ENCODE data around the gene C2CD2. TPM values are rescaled to one million over a fixed set of nuclear protein-coding genes. Genes with fewer than 3 reads are reported as not detected.
"Not testable (repeated sequence)": the region's sequence is repeated elsewhere in the genome, so short reads cannot be mapped to it uniquely, and the experiment has no call there.

C2CD2 gene
- total and polyA plus RNA-seq, 12 donors, result 175 to 439 (median 284) TPM

- Histone ChIP-seq H3K4me1 (replicated peaks in 1 of 2) (peaks cover 59 to 64% of the 10 kb centered on the region in 2 donors), H3K9me3 (replicated peaks in 1 of 3) (no peaks in the 10 kb centered on the region), H3K4me3 (peak overlapping the region in 2 of 4 donors; percentile 87 to 89), H3K27ac (peak overlapping the region; percentile 81 to 97 (median 96)), H3K27me3 (no peaks in the 10 kb centered on the region), H3K36me3 (replicated peaks in 1 of 2) (peaks cover 0 to 3% of the 10 kb centered on the region in 2 donors)
- WGBS, 4 donors, result 23 to 47% (median 30%) methylated on average over 5 of the region's 5 CpGs
- TF ChIP-seq POLR2A (IDR thresholded peaks at IDR 0.05), result peak in 1 of 2 donors; percentile 80
- TF ChIP-seq, protein P1, sequence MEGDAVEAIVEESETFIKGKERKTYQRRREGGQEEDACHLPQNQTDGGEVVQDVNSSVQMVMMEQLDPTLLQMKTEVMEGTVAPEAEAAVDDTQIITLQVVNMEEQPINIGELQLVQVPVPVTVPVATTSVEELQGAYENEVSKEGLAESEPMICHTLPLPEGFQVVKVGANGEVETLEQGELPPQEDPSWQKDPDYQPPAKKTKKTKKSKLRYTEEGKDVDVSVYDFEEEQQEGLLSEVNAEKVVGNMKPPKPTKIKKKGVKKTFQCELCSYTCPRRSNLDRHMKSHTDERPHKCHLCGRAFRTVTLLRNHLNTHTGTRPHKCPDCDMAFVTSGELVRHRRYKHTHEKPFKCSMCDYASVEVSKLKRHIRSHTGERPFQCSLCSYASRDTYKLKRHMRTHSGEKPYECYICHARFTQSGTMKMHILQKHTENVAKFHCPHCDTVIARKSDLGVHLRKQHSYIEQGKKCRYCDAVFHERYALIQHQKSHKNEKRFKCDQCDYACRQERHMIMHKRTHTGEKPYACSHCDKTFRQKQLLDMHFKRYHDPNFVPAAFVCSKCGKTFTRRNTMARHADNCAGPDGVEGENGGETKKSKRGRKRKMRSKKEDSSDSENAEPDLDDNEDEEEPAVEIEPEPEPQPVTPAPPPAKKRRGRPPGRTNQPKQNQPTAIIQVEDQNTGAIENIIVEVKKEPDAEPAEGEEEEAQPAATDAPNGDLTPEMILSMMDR (IDR thresholded peaks at IDR 0.05), result no peak
- peak; percentile 69 to 90 (median 86) for DNase-seq
- intact Hi-C loops (cut with DNase I), result loop anchor here in 1 of 2 donors (10.0 kb wide), 1 partner anchor 53 kb away; no protein-coding TSS in a partner anchor
These were observed 1.8 kb downstream of the C2CD2 start for GRCh38 chr21:41951876-41952567.

DNA sequence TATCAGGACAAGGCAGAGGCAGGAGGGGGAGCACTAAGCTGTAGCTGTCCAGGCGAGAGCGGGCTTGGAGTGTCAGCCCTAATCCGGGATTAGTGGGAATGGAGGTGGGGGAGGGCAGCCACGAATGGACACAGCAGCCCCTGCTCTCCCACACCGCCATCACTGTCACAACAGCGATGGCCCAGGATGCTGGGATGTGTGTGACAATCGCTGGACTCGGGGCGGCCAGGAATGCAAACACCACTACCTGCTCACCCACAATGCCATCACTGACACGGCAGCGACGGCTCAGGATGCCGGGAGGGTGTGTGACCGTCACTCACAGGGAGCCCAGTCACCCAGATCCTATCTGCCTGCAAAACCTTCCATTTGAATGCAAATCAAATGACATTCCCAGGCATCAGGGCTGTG lies 2.9 kb downstream of the C2CD2 start:
- Histone ChIP-seq H3K36me3 (replicated peaks in 1 of 2) (peaks cover 0 to 3% of the 10 kb centered on the region in 2 donors), H3K27me3 (no peaks in the 10 kb centered on the region), H3K4me3 (peak overlapping the region in 3 of 4 donors; percentile 51 to 89 (median 87)), H3K9me3 (replicated peaks in 1 of 3) (no peaks in the 10 kb centered on the region), H3K4me1 (replicated peaks in 1 of 2) (peaks cover 64 to 70% of the 10 kb centered on the region in 2 donors), H3K27ac (peak overlapping the region; percentile 81 to 97 (median 96))
- intact Hi-C loops (cut with DNase I), result loop anchor here in 1 of 2 donors (10.0 kb wide), 1 partner anchor 54 kb away; no protein-coding TSS in a partner anchor
- peak in 3 of 7 donors; percentile 47 to 61 (median 53) for DNase-seq
- 38 to 53% (median 43%) methylated on average over 12 to 14 of the region's 14 CpGs for WGBS, 4 donors
- TF ChIP-seq, protein P1 (IDR thresholded peaks at IDR 0.05), result no peak
- peak in 1 of 2 donors; percentile 21 for TF ChIP-seq POLR2A (IDR thresholded peaks at IDR 0.05)

DNA sequence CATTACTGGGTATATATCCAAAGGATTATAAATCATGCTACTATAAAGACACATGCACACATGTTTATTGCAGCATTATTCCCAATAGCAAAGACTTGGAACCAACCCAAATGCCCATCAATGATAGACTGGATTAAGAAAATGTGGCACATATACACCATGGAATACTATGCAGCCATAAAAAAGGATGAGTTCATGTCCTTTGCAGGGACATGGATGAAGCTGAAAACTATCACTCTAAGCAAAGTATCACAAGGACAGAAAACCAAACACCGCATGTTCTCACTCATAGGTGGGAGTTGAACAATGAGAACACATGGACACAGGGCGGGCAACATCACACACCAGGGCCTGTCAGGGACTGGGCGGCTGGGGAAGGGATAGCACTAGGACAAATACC lies 4.2 kb downstream of the C2CD2 start:
- intact Hi-C loops (cut with DNase I), result loop anchor here in 1 of 2 donors (10.0 kb wide), 1 partner anchor 55 kb away; no protein-coding TSS in a partner anchor
- H3K9me3 ChIP-seq (replicated peaks in 1 of 3); H3K36me3 ChIP-seq (replicated peaks in 1 of 2); DNase-seq; H3K27me3 ChIP-seq: not testable (repeated sequence)
- Histone ChIP-seq H3K4me3 (peak overlapping the region in 1 of 4 donors; percentile 89), H3K4me1 (replicated peaks in 1 of 2) (peaks cover 76 to 79% of the 10 kb centered on the region in 2 donors), H3K27ac (peak overlapping the region in 4 of 5 donors; percentile 58 to 97 (median 96))
- WGBS, 4 donors, result 66 to 86% (median 79%) methylated on average over 3 of the region's 3 CpGs
- TF ChIP-seq POLR2A (IDR thresholded peaks at IDR 0.05), result peak in 1 of 2 donors; percentile 1

- H3K4me1 ChIP-seq (replicated peaks in 1 of 2), result peaks cover 74 to 83% of the 10 kb centered on the region in 2 donors
- H3K27me3 ChIP-seq, result no peaks in the 10 kb centered on the region
- peak overlapping the region in 1 of 4 donors; percentile 33 for H3K4me3 ChIP-seq
- H3K36me3 ChIP-seq (replicated peaks in 1 of 2), result peaks cover 0 to 3% of the 10 kb centered on the region in 2 donors
- 52 to 55% (median 54%) methylated on average over 5 to 11 of the region's 11 CpGs for WGBS, 4 donors
- H3K27ac ChIP-seq, result peak overlapping the region; percentile 58 to 97 (median 96)
- H3K9me3 ChIP-seq (replicated peaks in 1 of 3), result no peaks in the 10 kb centered on the region
- TF ChIP-seq POLR2A (IDR thresholded peaks at IDR 0.05), result no peak
- TF ChIP-seq, protein P1 (IDR thresholded peaks at IDR 0.05), result no peak
- intact Hi-C loops (cut with DNase I), result no loop called here
- peak in 1 of 7 donors; percentile 32 for DNase-seq
These were observed 4.9 kb downstream of the C2CD2 start for GRCh38 chr21:41948901-41949300.

Measured in adrenal gland (tissue), 12 donors.